GM12873 (cell line): ENCODE data around the gene KRT4.

Experiments
- TF ChIP-seq, protein P1 (sequence below): IDR thresholded peaks from 2 replicates; pipeline ENCODE4 v1.5.1; 2012; ENCODE audit warnings: low read depth, mild to moderate bottlenecking, moderate library complexity, low read length, control low read depth; ENCODE audit not compliant: insufficient read depth; ENCODE audit errors: missing control alignments

Gene KRT4

GRCh38 chr12:52829986-52830770 is 16.3 kb upstream of the KRT4 start:
- TF ChIP-seq, protein P1, sequence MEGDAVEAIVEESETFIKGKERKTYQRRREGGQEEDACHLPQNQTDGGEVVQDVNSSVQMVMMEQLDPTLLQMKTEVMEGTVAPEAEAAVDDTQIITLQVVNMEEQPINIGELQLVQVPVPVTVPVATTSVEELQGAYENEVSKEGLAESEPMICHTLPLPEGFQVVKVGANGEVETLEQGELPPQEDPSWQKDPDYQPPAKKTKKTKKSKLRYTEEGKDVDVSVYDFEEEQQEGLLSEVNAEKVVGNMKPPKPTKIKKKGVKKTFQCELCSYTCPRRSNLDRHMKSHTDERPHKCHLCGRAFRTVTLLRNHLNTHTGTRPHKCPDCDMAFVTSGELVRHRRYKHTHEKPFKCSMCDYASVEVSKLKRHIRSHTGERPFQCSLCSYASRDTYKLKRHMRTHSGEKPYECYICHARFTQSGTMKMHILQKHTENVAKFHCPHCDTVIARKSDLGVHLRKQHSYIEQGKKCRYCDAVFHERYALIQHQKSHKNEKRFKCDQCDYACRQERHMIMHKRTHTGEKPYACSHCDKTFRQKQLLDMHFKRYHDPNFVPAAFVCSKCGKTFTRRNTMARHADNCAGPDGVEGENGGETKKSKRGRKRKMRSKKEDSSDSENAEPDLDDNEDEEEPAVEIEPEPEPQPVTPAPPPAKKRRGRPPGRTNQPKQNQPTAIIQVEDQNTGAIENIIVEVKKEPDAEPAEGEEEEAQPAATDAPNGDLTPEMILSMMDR, result no peak

DNA sequence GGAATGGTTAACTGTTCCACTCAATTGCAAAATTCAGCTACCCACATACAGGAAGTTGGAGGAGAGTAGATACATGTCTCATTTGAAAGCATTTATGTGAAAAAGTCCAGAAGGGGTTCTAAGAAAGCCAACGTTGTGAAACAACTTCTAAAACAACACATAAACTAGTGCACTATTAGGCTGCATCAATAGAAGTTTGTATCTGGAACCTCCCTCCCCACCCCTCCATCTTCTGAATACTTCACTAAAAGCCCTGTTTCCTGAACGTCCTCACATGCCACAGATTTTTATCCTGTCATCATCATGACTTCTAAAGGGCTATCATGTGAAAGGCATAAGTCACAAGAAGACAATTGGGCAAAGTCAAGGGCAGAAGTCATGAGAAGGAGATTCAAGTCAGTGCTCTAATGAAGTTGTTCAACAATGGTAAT is 14.7 kb upstream of the KRT4 start:
- TF ChIP-seq, protein P1, result no peak

DNA sequence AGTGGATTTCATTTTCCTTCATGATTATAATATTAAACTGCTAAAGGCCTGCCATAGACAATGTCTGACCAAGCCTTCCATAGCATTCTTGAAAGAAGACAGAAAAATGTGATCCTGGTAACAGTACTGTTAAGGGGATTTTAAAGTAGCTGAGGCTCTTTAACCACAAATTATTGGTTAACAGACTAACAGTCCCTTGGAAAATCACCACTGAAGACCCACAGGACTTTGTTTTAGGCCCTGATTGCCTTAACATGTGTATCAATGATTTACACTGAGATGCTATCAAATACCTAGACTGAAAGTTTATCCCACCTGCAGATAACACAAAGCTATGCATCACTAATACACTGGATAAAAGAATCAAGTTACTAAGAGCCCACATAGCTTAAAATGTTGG is 14.2 kb upstream of the KRT4 start:
- TF ChIP-seq, protein P1, result no peak

GRCh38 chr12:52827499-52828090 is 13.7 kb upstream of the KRT4 start:
- TF ChIP-seq, protein P1, result no peak

- TF ChIP-seq, protein P1, result no peak
Measured at GRCh38 chr12:52826611-52827498, 12.9 kb upstream of the KRT4 start.

- TF ChIP-seq, protein P1, result no peak
Measured at GRCh38 chr12:52825961-52826360, 12.0 kb upstream of the KRT4 start.
